Measurements from ENCODE around the gene DNAH8.

Gene DNAH8

DNA sequence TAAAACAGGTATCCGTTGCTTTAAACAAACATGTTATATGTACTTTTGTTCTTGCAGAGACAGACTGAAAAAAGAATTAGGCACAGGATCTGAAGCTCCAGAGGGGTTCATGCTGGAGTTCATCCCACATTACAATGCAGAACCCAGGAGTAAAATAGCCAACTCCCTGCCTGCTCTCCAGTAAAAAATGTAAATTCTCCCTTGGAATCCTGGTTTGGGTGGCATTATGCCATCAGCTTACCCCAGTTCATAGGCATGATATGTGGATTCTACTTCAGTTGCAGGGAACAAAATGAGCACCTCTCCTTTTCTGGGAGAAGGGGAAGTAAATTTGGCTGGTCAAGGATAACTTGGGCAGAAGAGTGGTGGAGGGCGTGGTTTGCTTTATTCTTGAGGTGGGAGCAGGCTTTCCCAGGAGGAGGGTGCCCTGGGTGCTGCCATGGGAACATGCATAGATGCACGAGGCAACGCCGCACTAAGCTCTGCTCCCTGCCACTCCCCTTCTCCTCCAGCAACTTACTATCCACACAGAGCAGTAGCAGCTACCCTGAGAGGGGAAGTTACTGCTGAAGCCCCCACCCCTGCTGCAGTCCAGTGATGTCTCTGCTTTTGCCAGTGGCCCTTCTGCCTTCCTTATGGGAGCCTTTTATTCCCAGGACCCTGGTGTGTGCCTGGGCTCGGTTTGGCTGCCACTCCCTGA, 261.8 kb downstream of the DNAH8 start:
- no peak for DNase-seq

DNA sequence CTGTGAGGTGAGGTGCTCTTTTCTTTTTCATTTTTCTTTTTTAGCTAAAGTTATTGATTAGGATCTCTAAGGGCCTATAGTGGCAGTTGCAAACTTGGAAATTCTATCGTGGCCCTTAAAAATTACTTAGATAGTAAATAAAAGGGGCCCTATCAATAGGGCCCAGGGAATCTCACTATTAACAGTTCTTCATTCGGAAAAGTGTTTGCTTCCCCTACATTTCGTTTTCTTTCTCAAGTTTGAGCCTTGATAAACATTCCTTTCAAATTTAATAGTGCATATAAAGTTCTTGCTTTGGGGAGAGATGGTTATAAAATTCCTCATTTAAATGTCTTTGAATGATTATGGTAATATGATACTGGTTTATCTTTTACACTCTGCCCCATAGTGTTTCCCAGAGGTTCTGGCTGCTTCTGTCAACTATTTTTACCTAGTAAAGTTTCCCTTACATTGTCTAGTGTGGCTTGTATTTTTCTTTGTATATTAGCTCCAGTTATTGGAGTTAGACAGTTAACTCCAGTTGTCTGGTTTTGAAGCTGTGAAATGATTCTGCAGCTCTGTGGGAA, 263.1 kb downstream of the DNAH8 start:
- no peak for DNase-seq

DNA sequence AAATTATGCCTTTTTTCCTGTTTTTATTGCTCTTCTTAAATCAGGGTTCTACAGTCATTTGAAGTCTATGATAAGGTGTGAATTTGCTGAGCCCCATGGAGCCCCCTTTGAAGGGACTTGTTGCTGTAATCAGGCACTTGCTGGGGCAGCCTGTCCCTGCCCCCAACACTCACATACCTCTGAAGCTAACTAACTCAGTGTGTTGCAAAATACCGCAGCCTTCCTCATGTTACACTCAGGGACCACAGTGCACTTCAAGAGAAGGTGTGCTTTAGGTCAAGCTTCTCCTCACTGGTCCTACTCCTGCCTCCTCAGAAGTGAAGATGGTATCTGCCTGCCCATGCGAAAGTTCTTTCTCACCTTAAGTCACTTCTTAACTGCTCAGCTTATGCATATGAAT, 267.4 kb downstream of the DNAH8 start:
- no peak for DNase-seq

DNA sequence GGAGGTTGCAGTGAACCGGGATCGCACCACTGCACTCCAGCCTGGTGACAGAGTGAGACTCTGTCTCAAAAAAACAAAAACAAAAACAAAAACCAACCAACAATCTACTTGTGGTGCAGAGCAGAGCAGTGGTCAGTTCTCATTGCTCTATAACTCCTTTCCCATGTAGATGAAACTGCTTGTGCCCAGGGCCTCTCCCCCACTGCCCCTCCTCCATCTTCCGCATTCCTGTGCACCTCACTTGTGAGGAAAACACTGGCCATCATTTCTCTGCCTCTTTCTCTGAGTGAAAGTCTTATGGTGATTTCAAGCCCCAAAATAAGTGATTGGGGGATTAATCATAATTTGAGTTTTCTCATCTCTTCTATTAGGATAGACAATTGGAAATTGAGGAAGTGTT, 269.6 kb downstream of the DNAH8 start:
- no peak for DNase-seq

DNA sequence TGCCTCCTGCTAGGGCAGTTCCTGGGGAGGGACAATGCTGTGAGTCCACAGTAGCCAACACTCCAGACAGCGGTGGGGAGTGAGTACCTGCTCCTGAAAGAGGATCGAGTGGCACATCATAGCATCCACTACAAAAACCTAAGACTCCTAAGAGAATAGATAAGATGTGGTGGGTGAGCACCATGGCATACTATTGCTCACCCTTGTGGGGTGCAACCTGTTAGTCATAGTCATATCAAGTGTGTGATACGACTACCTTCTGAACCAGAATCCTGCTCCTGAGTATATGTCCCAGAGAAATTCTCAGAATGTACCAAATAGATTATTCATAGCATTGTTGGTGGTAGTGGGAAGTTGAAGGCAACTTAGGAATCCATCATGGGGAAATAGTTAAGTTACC, 270.7 kb downstream of the DNAH8 start:
- no peak for DNase-seq

DNA sequence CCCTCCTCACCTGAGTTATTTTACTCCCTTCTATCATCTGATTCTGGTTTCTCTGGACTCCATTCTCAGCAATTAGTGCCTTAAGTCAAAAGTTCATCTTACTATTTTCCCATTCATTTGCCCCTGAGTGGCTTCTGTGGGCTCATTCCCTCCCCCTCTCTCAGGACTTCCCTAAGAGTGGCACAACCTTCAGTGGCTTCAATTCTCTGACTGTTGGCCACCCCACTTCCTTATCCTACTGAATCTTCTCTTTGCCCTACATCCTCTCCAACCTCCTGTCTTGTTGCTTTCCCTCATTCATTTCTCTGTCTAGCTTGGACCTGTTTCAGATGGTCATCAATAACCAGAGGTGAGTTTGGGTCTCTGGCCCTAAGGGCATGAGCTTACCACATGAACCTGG, 272.4 kb downstream of the DNAH8 start:
- no peak for DNase-seq

DNA sequence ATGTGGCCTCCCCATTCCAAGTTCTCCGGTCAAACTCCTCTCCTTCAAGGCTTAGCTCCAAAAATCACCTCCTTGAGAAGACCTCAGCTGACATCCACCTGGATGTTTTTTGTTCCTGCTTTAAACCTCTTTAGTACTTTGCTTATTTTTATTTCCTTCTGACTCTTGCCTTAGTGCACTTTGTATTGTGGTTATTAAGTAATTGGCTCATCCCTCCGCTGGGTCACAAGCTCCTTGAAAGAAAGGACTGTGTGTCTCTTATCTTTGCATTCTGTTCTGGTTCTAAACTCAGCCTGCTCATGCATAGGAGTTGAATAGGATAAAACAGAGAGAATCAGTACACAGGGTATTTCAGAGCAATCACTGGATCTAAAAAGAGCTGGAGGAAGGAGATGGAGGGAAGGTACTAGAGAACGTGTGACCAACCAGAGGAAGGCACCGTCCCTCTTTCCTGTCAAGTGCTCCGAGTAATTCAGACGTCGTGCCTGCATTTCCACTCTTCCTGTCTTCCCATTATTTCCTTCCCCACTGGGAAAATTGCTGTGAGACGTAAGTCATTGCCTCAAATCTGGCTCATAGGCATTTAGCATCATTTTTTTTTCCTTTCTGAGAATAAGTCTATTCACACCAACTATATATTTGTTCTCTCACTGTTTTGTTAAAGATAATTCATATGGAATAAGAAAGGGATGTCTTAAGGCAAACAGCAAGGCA, 273.8 kb downstream of the DNAH8 start:
- DNase-seq = no peak

DNA sequence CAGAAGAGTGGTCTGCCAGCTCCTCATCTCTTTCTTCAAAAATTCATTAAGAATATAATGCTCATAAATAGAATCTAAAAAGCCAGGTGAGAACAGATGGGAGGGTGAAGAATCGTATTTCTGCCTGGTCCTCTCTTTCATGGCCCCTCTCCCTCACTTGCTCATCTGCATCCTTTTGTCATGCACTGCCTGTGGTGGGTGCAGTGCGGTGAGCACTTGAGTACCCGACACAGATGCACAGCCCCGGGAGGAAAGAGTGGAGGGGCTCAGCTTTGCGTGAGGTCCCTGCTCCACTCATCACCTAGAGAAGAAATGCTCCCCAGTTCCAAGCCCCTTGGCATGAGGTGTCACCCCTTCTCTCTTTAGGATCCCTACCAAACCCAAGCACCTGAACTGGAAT, 275.4 kb downstream of the DNAH8 start:
- DNase-seq = no peak

DNA sequence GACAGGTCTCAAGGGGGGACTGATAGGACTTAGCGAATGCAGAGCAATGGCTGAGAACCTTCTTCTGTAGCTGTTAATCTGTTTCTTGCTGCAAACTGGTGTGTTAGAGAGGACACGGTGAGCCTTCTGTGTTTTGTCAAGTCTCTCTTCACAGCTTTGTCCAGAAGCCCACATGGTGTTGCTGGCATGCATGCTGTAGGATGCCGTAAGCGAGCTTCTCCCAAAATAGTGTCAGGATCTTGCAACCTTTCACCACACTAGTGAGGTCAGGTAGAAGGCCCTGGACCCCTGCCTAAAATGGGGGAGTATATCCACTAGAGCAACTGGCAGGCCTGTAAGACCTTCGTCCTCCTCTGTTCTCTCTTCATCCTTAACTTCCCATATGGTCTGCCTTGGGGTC, 281.6 kb downstream of the DNAH8 start:
- DNase-seq = no peak

DNA sequence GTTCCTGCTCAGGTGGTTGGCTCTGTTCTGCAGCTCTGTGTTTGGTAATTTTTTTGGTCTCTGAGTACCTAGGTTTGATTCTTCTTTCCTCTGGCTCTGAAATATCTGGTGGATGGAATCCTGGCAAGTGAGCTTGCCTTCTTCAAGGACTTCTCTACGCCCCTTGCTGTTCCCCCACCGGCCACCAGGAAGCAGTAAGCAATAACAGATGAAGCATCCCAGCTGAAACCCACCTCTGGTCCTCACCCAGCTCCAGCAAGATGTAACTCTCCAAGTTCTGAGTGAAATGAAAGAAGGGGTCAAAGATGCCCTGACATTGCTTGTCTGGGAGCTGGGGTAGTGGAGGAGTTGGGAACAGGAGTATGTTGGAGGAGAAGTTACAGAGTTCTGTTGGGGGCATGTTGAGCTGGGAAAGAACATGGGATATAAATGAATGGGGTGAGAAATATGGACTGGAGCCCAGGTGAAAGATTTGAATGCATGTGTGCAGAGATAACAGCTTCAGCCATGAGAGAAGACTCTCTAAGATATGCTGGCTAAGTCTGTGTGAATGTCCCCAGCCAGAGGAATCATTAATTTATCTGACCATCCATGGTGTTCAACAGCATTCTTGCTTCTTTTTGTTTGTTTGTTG, 282.1 kb downstream of the DNAH8 start:
- no peak for DNase-seq

DNA sequence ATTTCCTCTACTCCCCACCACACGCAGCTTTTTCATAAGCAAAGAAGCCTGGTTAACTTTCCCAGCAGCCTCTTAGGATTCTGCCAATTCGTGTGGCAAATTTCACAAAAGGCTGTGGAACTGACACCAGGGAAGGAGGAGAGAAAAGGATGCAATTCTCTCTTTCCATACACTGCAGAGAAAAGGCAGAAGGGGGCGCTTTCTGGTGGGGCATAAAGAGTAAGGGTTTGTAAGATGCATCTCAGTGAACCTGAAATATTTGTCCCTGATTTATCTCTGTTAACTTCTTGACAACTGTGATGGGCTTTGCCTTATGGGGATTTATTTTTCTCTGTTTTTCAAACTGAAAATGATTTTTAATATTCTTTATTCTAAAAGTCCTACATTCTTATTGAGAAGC, 288.0 kb downstream of the DNAH8 start:
- DNase-seq = no peak

DNA sequence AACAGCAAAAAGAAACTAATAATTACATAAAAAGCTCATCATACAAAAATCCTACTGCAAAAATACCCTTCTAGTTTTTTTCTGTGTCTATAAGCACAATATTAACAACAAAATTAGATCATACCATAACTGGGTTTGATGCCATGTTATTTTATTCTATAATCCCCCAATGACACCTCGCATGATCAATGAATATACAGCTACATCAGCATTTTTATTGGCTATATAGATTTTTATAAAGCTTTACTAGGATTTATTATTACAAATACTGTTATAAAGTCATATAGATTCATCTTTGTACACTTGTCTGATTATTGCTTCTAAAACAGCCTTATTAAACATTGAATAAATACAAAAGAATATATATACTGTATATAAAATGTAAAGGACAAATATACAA, 288.4 kb downstream of the DNAH8 start:
- DNase-seq = no peak

DNA sequence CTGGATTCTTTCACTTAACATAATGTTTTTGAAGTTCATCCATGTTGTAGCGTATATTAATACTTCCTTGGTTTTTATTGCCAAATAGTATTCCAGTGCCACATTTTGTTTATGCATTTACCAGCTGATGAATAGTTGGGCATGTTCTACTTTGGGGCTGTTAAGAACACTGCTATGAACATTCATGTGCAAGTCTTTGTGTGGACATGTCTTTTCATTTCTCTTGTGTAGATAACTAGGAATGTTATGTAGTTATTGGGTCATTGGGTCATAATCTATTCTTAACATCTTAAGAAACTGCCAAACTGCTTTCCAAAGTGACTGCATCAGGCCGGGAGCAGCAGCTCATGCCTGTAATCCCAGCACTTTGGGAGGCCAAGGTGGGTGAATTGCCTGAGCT, 289.7 kb downstream of the DNAH8 start:
- no peak for DNase-seq

DNA sequence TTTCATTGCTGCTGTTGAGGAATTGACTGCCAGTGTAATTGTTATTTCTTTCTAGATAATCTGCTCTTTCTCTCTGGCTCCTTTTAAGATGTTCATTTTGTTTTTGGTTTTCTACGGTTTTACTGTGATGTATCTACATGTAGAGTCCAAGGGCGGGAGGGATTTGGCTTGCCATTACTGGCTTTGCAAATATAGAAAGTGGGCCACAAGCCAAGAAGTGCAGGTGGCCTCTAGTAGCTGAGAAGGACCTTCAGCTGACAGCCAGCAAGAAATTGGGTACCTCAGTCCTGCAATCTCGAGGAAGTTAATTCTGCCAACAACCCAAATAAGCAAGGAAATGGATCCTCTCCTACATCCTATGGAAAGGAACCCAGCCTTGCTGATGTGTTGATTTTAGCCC, 290.7 kb downstream of the DNAH8 start:
- no peak for DNase-seq

DNA sequence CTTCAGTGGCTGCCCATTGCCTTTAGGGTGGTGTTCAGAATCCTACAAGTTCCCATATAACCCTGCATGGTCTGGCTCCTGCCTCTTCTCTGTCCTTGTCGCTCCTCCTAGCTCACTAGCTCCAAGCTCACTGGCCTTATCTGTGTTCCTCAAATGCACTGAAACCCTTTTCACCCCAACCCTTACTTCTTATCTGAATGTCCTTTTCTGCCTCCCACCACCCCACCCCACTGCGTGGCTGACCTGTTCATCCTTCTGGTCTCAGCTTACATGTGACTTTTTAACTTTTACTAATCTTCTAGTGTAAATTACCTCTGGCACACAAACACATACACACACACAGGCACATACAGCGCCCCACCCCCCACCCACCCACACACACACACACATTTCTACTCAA, 292.5 kb downstream of the DNAH8 start:
- no peak for DNase-seq

DNA sequence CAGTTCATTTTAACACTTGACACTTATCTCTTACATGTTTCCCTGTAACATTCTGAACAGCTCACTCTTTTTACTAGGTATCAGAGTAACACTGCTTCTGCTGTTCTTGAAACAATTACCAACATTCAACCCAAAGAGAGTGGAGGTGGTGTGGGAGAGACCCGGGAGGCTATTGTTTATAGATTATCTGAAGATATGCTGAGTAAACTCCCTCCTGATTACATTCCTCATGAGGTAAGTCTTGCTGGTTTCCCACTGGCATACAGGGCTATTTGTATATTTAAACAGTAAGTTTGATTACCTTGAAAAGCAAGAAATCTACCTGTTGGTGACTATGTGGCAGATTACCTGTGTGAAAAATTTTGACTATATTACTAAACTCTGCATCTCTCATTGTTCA, 293.6 kb downstream of the DNAH8 start:
- DNase-seq = no peak

DNA sequence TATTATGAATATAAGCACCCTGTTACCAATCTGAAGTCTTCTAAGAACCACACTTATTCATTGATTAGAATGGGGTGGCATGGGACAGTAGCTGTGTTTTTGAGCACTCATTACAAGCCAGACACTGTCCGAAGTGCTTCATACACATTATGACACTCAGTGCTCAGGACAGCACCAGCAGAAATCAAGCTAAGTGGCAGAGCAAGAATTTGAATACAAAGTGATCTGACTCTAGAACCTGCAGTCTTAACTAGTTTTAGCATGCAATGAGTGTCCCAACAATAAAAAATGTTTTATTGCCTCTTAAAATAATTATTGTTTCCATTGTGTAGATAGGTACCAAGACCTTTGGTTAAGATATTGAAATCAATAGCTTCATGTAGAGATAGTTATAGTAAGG, 294.4 kb downstream of the DNAH8 start:
- DNase-seq = no peak

DNA sequence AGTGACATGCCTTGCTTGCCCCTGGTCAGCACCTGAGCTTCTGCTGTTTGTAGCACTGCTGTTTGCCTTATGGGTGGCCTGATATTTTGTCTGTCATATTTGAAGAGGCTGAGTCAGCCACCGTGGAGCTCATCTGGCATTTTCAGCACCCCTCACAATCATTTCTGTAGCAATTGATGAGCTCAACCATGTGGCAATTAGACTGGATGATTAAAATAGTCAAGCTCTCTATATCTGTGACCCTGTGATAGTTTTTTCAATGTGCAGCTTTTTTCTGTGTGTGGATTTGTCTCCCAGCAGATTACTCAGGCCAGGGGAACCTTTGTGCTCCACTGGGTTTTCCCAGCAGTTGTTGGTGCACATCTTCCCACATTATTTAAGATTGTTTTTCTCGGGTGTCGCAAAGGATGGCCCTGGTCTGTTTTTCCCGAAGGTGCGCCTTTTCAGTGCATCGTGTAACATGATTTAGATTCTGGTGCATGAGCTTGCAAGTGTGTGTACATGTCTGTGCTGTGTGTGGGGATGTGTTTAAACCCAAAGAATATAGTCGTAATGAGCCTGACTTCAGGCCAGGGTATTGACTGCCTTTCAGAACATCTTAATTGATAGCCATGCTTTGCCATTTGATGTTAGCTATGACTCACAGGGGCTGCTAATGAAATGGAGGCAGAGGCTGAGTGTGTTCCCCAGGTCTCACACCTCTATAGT, 301.9 kb downstream of the DNAH8 start:
- DNase-seq = no peak

DNA sequence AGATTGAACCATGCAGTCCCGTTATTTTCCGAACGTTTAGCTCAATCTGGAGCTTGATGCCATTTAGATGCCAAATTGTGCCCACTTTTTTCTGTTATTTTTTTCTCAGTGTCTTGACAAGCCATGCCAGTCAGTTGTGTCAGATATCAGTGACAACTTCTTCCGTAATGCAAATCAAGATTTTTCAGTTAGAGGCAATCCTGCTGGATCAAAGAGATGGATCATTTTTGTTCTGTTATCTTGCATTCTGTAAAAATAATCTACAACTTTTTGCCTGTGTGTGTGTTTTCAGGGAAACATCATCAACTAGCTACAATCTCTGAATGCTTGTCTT, 302.4 kb downstream of the DNAH8 start:
- DNase-seq = no peak

DNA sequence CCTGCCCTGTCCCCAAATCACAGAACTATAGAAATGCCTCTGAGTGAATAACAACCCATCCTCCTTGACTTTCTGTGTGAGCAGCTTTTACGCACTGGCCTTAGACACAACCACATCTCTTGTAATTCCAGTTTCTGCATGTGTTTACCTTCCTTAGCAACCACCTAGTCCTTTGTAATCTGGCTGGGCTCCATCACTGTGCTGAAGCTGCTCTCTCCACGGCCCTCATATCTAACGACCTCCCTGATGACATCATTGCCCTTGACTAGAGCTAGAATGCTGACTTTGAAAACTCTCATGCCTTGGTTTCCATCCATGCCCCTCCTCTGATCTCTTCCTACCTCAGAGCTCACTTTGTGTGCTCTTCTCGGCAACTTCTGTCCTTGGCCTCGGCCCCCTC, 303.0 kb downstream of the DNAH8 start:
- no peak for DNase-seq

DNA sequence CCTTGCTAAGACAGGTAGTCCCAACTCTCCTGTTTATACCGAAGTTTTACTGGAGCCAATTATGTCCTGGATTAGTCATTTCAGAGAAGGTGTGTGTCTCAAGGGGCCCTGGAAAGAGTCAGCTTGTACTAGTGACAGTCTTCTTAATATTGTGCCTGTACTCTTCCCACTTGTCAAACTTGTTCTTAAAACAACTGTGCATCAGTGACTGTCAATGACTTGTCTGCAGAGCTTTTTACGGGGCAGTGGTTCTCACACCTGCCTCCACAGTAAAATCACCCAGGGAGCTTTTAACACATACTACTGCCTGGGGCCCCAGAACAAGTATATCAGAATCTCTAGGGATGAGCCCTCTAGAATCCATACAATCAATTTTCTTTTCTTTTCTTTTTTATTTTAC, 305.0 kb downstream of the DNAH8 start:
- DNase-seq = no peak

DNA sequence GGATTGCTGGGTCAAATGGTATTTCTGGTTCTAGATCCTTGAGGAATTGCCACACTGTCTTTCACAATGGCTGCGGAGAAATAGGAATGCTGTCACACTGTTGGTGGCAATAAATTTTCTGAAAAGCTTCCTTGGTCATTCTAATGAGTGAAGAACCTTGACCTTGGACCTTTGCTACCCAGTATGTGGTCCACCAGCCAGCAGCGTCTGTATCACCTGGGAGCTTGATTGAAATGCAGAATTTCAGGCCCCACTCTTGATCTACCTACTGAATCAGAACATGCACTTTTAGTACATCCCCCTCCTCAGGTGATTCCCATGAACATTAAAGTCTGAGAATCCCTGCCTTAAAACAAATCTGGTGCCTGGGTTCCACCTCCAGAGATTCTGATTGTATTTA, 305.9 kb downstream of the DNAH8 start:
- no peak for DNase-seq

DNA sequence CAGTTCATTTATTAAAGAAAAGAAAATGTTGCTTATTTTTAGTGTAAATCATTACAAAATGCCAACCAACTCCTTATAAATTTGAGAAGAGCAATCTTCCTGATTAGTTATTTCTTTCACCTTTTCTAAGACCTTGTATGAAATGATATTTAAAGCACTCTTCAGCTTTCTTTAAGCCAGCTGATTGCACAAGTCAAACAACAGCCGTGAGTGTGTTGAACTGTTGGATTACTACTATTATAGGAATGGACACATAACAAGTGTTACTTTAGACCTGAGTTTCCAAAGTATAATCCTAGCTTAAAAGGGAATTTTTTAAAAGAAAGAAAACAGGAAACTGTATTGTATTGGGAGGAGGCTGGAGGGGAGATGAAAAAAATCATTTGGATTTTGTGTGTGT, 306.7 kb downstream of the DNAH8 start:
- DNase-seq = no peak

DNA sequence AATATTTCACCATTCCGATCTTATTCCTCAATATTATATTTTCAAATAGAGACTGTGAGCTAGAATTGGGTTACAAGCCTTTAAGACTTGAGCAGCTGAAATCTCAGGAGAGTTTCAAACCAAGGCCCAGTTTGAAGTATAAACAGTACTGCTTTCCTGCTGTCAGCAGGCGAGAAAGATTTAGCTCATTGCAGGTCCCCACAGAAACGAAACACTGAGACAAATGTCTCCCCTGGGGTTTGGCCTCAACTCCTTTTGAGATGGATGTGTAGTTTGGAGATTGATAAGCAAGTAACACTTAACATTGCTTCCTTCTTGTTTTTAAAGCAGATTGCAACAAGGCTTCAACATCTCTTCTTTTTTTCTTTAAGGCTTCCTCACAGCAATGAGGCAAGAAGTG, 311.1 kb downstream of the DNAH8 start:
- DNase-seq = no peak
